ENCODE measurements around the gene CAPN14.

- no peak for TF ChIP-seq CTCF (IDR thresholded peaks at IDR 0.05; ENCODE audit: low read depth, low read length, missing input control)
- TF ChIP-seq ATF3 (IDR thresholded peaks at IDR 0.05): no peak
- TF ChIP-seq MAX (IDR thresholded peaks at IDR 0.05): no peak
- no peak for TF ChIP-seq SP1 (IDR thresholded peaks at IDR 0.05)
- TF ChIP-seq YY1 (IDR thresholded peaks at IDR 0.05): no peak
- TF ChIP-seq EGR1 (IDR thresholded peaks at IDR 0.05; ENCODE audit: low read depth in 2 of 2): no peak
- no peak for TF ChIP-seq REST (IDR thresholded peaks at IDR 0.05)
- TF ChIP-seq TAF1 (conservative IDR thresholded peaks at IDR 0.05): no peak
- no peak for TF ChIP-seq HNF4G (IDR thresholded peaks at IDR 0.05)
- TF ChIP-seq JUND (IDR thresholded peaks at IDR 0.05): no peak
- no peak for TF ChIP-seq RAD21 (IDR thresholded peaks at IDR 0.05)
- no peak for TF ChIP-seq RXRA (IDR thresholded peaks at IDR 0.05)
Observed at GRCh38 chr2:31228717-31229116, 11.4 kb upstream of the CAPN14 start.

Data from liver (tissue), 3 donors.